GM18519 (cell line): ENCODE results near the gene RGL1.

Experiments
- ATAC-seq: cut with Tn5 transposase; IDR thresholded peaks from one replicate; pipeline ENCODE4 v1.9.1; 2021; ENCODE audit warnings: mild to moderate bottlenecking, moderate library complexity; ENCODE audit not compliant: unreplicated experiment, low FRiP score

RGL1 gene

GRCh38 chr1:183910845-183911244 lies 105.9 kb downstream of the RGL1 start:
- ATAC-seq = no peak

GRCh38 chr1:183911285-183911684 lies 106.4 kb downstream of the RGL1 start:
- ATAC-seq = peak; percentile 62

GRCh38 chr1:183912265-183912886 lies 107.5 kb downstream of the RGL1 start:
- peak; percentile 54 for ATAC-seq

DNA sequence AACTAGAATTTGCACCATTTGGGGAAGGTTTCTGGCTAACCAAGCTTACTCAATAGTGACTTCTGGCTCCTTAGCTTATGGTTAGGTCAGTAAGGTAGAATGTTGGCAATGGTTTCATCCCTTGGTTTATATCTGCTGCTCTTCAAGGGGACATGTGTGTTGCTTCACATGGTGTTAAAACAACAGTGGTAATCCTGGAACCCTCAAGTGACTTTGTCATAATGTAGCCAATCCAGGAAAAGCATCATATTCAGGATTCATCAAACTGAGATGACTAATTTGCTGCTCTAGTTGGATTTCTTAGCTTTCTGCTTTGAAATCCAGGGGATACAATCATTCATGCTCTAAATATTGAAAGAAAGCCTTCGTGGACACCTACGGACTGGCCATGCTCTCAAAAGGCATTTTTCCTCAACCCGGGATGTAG lies 108.7 kb downstream of the RGL1 start:
- no peak for ATAC-seq

DNA sequence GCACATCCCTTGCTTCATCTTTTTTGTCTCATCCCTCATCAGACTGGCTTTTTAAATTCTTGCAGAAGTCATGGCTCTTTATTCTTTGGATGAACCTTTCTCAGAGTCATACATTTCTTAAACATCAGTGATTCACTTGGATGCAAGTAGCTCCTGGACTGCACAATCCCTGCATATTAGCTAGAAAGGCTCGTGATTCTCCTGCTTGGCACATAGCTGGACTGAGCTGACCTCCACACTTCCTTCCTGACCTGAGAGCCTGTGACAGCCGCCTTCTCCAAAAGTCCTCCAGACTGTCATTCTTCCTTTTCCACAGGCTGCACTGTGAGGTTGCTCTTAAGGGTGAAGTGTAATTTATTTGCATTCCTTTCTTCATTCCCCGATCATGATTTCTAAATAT lies 109.4 kb downstream of the RGL1 start:
- ATAC-seq = no peak

DNA sequence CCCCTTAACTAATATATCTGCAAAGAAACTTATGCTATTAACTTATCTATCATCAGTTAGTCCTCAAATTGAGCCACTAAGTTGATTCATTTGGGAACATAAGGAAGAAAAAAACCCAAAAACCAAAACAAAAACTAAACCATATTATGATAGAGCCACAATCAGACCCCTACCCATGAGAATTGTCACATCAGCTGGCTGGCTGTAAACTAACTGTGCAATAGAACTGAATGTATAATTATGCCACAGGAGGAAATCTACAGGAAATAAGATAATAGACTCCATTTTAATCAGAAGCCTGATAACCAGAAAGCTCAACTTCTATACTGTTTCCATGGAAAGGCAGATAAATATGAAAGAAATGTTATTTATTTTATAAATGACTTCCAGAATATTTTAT lies 110.0 kb downstream of the RGL1 start:
- ATAC-seq = no peak

DNA sequence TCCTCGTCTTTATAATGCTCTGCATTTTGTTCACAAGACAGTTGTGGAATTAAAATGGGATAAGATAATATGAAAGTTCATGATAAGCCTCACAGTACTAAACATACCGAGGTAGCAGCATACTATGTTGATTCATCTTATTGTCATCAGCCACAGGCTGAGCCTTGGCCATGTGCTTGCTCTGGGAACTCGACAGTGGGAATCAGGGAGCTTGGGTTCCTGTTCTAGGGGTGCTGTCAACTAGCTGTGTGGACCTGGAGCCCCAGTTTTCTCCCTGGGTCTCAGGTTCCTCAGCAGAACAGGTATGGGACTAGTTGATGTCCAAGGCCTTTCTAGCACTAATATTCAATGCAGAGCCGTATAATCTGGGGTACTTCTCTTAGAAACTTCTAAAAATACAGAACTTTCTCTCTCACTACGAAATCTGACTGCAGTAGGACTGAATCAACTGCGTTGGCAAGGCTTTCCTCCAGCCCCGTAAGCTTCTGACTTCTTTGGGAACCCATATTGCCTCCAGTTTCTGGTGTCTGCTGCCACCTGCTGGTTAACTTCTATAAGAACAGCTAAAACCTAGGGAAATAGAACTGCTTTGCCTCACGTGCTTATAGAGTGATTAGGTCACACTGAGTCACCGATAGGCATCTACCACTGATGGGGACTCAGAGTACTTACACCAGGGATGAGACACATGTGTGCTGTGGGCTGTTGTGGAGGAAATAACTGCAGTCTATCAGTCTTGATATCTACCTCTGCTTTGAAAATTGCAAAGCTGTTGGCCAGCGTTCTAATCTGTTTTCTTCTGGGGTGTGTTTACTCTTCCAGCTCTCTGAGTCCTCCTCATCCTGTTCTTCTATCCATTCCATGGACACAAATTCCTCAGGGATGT lies 110.9 kb downstream of the RGL1 start:
- no peak for ATAC-seq

DNA sequence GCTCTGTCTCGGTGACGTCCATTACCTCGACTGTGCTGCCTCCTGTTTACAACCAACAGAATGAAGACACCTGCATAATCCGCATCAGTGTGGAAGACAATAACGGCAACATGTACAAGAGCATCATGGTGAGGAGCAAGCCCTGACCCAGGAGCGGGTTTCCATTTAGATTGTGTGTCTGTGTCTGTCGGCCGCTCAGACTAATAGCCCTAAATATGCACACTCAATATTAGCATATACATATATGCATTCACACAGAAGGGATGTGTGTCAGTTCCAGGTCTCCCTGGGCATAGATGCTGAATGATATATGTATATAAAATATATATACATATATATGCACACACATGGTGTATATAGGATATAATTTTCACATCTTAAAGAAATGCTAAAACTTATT lies 111.7 kb downstream of the RGL1 start:
- ATAC-seq = no peak

DNA sequence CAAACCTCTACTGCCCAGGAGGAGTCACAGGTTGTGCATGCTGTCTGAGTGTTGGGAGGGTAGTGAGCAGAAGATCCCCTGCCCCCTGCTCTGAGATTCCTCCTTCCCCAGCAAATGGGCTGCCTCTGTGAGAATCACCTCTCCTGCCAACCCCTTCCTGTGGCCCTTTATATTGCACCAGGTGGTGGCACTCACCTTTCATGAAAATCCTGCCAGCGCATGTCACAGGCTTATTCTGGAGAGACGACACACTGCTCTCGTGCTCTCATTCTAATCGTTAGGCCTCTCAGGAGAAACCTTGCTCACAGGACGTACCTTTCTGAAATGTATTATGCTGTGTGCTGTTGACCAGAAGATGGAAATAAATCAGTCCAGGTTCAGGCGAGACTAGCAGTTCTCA lies 113.7 kb downstream of the RGL1 start:
- ATAC-seq = no peak

DNA sequence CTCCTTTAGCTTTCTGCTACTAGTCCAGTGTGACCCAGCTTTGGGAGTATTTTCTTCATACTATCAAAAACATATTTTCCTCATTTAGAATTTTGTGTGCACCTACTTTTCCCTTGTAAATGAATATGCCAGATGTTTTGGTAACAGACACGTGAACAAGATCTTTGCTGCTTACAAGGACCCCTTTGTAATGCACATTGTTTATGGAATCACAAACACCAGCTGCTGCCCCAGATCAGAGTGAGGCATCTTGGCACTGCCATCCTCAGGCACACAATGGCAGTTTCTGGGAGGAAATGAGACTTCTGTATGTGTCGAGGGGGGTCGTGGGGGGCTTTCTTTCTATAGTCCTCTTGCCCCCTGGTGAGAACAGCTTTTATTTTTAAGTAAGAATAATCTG lies 115.7 kb downstream of the RGL1 start:
- ATAC-seq = no peak

GRCh38 chr1:183922197-183922596 lies 117.3 kb downstream of the RGL1 start:
- no peak for ATAC-seq

DNA sequence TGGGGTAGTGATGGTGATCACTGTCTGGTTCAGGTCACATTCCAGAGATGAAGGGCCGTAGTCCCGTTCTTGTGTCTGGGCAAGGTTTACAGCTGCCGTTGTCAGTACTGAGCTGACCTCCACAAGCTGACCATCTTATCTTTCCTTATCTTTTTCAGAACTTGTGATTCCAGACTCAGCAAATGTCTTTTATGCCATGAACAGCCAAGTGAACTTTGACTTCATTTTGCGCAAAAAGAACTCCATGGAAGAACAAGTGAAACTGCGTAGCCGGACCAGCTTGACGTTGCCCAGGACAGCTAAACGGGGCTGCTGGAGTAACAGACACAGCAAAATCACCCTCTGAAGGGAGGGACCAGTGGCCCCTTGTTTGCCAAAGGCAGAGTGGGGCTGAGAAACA lies 121.0 kb downstream of the RGL1 start:
- no peak for ATAC-seq

- no peak for ATAC-seq
These were observed 122.1 kb downstream of the RGL1 start for GRCh38 chr1:183926983-183927382.

- no peak for ATAC-seq
These were observed 126.8 kb downstream of the RGL1 start for GRCh38 chr1:183931646-183932271.

DNA sequence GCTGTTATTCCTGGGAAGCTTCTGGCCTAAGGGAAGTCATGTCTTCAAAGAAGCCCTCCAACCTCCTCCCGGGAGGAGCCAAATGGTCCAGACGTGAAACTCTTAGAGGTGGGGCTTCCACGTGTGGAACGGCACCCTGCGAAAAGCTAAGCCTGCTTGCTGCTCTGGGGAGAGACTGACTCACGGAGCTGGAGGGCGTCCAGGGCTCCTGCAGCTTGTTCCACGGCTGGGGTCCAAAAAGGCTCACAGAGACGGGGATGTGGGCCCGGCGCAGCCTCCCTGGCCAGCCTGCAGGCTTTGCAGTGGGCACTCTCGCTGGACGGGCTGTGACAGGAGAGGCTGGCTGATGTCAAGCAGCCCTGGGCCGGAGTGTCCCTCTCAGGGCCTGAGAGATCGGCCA lies 127.5 kb downstream of the RGL1 start:
- no peak for ATAC-seq

DNA sequence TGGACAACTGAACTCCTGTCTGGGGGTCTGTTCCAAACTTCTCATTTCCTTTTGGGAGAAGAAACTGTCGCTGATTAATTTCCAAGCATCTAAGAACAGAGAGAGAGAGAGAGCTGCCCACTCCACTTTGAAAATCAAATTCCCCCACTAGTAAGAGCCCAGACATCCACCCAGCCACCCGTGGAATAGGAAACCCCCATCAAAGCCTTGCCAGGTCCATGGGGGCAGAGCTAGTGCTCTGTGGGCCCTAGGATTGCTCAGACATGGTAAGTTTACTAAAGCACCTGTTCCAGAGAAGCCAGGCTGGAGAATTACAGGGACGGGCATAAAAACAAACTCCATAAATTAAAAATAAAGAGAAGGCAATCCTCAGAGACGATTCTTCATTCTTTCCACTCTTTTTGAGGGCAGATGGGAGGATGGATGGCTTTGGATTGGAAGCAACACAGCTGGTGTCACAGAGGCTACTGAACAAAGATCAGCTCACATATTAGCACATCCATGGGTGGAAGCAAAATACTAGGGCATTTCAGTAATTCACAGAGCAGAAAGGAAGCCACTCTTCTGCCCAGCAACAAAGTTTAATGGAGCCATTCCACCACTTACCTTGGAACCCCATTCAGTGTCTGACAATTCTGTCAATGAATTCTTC lies 128.7 kb downstream of the RGL1 start:
- no peak for ATAC-seq

GRCh38 chr1:183934314-183934713 lies 129.4 kb downstream of the RGL1 start:
- no peak for ATAC-seq

DNA sequence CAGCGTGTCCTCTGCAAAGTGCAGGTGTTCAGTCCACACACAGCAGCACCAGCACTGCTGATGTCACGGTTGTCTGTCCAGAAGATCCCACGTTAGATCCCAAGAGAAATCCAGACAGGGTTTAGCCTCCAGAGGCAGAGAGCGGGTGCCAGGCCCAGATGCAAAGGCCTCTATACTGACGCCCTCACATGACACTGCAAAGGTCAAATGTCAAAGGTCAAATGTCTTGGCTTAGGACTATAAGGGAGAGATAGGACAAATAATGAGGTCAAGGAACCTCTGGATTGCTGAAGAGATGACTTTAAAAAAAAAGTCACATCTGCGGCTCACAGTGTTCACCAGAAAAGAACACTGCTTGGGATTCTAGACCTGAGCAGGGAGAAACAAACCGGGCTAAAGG lies 131.1 kb downstream of the RGL1 start:
- ATAC-seq = no peak

GRCh38 chr1:183936791-183937190 lies 131.9 kb downstream of the RGL1 start:
- ATAC-seq = no peak

- no peak for ATAC-seq
These were observed 132.7 kb downstream of the RGL1 start for GRCh38 chr1:183937611-183938010.

GRCh38 chr1:183941001-183941400 lies 136.1 kb downstream of the RGL1 start:
- ATAC-seq = no peak
